K562 (cell line): ENCODE results near the gene TCEANC. TPM values are rescaled to one million over a fixed set of nuclear protein-coding genes. Genes with fewer than 3 reads are reported as not detected.
A peak's percentile ranks its signal among the peaks of the same experiment; 100 is the strongest.

Experiments
- DACH1 ChIP-seq: fragments of 450-650 bp; IDR thresholded peaks from 2 replicates; pipeline ENCODE4 v1.6.1; 2018; ENCODE audit not compliant: partially characterized antibody
- ESRRA ChIP-seq: fragments of 450-650 bp; IDR thresholded peaks from 2 replicates; pipeline ENCODE4 v1.6.1; 2014; ENCODE audit warnings: low read depth, mild to moderate bottlenecking, moderate library complexity, borderline replicate concordance
- LARP7 ChIP-seq: fragments of 450-650 bp; IDR thresholded peaks from 2 replicates; pipeline ENCODE4 v1.6.1; 2016
- LEF1 ChIP-seq: fragments of 450-650 bp; IDR thresholded peaks from 2 replicates; pipeline ENCODE4 v1.6.1; 2016; ENCODE audit warnings: mild to moderate bottlenecking
- RBM34 ChIP-seq: fragments of 200-400 bp; formaldehyde crosslinking; IDR thresholded peaks from 2 replicates; pipeline ENCODE4 v1.6.1; 2018; ENCODE audit warnings: low read length, borderline replicate concordance; ENCODE audit not compliant: insufficient read depth
- SMARCC2 ChIP-seq: fragments of 450-650 bp; IDR thresholded peaks from 2 replicates; pipeline ENCODE4 v1.6.1; 2017; ENCODE audit warnings: antibody characterized with exemption, moderate library complexity, mild to moderate bottlenecking, low read depth
- YBX1 ChIP-seq: fragments of 450-650 bp; IDR thresholded peaks from 2 replicates; pipeline ENCODE4 v1.7.1; 2016; ENCODE audit warnings: mild to moderate bottlenecking
- ZKSCAN8 ChIP-seq: fragments of 200-800 bp; sonication (Bioruptor generic); IDR thresholded peaks from 2 replicates; pipeline ENCODE4 v1.6.1; 2016; ENCODE audit warnings: missing genetic modification characterization, missing compliant biosample characterization
- polyA plus RNA-seq, 8 experiments: library from polyadenylated mRNA; depleted of rRNA in 4 of 8; stranded (reverse) in 5 of 8; unstranded in 3 of 8; fragments of >200 nt; fragmentation: Nextera tagmentation in 2 of 8; fragmentation: Illumina TruSeq in 1 of 8; extraction: Ambion mirVana in 2 of 8; extraction: Trizol in 1 of 8; gene quantifications; 2 replicates each; pipeline versions ENCODE4 v1.2.1 to v1.2.3, GENCODE V29; 2011 to 2014; ENCODE audit warnings: inconsistent platforms in 1 of 8, missing spikeins in 1 of 8
- total RNA-seq, 7 experiments: library from RNA; depleted of rRNA in 6 of 7; stranded (reverse); fragments of >200 nt in 6 of 7; fragmentation: Illumina TruSeq in 2 of 7; extraction: Trizol in 2 of 7; gene quantifications; 2 replicates each; pipeline versions ENCODE4 v1.2.1 to v1.2.3, GENCODE V29; 2011 to 2021; ENCODE audit warnings: low replicate concordance in 1 of 7
- TF ChIP-seq, protein P1 (sequence below): sonication (generic); formaldehyde crosslinking; IDR thresholded peaks from 2 replicates; pipeline ENCODE4 v1.8.0; 2023; ENCODE audit warnings: mild to moderate bottlenecking, missing genetic modification reagents
- TF ChIP-seq, protein P2 (sequence below), 2 experiments: fragments of 450-650 bp in 1 of 2; sonication (generic) in 1 of 2; formaldehyde crosslinking in 1 of 2; IDR thresholded peaks; 2 replicates each; pipeline versions ENCODE4 v1.7.1 to v1.9.0; 2016 to 2022; ENCODE audit warnings: inconsistent platforms in 1 of 2, mild to moderate bottlenecking in 1 of 2, missing genetic modification reagents in 1 of 2
- TF ChIP-seq, protein P3 (sequence below): fragments of 250-450 bp; sonication (Bioruptor Pico); IDR thresholded peaks from 2 replicates; pipeline ENCODE4 v1.8.0; 2021; ENCODE audit warnings: mild to moderate bottlenecking, moderate library complexity

The TCEANC gene
- total and polyA plus RNA-seq, 9 of the 15 experiments (the other 6 are each of a cell fraction or from before 2014, with no cell fraction given) = 1.2 to 2.8 (median 2.0) TPM

DNA sequence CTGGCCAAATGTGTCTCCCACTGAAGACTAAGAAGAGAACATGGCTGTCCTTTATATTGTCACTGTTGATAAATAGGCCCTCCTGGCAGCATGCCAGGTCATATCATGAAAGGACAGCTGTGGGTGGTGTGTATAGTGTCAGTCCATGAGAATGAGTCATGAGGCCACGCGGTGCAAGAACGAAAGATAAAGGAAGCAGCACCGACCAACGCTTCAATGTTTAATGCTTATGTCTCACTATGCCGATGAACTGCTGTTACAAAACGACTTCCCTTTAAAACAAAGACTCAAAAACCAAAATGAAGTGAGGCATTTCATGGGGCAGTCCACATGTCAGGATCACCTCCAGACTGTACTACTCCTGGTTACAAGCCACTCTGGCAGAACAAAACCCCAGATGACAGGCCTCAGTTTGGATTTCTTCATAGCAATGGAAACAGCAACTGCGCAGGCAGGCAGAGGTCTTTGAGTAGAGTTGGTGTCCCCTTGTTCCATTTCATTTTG, 5.2 kb upstream of the TCEANC start (continued):
- TF ChIP-seq, protein P1, sequence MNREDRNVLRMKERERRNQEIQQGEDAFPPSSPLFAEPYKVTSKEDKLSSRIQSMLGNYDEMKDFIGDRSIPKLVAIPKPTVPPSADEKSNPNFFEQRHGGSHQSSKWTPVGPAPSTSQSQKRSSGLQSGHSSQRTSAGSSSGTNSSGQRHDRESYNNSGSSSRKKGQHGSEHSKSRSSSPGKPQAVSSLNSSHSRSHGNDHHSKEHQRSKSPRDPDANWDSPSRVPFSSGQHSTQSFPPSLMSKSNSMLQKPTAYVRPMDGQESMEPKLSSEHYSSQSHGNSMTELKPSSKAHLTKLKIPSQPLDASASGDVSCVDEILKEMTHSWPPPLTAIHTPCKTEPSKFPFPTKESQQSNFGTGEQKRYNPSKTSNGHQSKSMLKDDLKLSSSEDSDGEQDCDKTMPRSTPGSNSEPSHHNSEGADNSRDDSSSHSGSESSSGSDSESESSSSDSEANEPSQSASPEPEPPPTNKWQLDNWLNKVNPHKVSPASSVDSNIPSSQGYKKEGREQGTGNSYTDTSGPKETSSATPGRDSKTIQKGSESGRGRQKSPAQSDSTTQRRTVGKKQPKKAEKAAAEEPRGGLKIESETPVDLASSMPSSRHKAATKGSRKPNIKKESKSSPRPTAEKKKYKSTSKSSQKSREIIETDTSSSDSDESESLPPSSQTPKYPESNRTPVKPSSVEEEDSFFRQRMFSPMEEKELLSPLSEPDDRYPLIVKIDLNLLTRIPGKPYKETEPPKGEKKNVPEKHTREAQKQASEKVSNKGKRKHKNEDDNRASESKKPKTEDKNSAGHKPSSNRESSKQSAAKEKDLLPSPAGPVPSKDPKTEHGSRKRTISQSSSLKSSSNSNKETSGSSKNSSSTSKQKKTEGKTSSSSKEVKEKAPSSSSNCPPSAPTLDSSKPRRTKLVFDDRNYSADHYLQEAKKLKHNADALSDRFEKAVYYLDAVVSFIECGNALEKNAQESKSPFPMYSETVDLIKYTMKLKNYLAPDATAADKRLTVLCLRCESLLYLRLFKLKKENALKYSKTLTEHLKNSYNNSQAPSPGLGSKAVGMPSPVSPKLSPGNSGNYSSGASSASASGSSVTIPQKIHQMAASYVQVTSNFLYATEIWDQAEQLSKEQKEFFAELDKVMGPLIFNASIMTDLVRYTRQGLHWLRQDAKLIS (CRISPR knock-in tag) = peak; percentile 35; the same call in 1 of the 2 replicates
- TF ChIP-seq YBX1 (no peak), LEF1 (peak; percentile 96), RBM34 (no peak), DACH1 (peak; percentile 59), ZKSCAN8 (CRISPR knock-in tag) (peak; percentile 68; the same call in 1 of the 2 replicates), SMARCC2 (peak; percentile 98), ESRRA (peak; percentile 29; the same call in 1 of the 2 replicates), LARP7 (no peak)
- TF ChIP-seq, protein P2, sequence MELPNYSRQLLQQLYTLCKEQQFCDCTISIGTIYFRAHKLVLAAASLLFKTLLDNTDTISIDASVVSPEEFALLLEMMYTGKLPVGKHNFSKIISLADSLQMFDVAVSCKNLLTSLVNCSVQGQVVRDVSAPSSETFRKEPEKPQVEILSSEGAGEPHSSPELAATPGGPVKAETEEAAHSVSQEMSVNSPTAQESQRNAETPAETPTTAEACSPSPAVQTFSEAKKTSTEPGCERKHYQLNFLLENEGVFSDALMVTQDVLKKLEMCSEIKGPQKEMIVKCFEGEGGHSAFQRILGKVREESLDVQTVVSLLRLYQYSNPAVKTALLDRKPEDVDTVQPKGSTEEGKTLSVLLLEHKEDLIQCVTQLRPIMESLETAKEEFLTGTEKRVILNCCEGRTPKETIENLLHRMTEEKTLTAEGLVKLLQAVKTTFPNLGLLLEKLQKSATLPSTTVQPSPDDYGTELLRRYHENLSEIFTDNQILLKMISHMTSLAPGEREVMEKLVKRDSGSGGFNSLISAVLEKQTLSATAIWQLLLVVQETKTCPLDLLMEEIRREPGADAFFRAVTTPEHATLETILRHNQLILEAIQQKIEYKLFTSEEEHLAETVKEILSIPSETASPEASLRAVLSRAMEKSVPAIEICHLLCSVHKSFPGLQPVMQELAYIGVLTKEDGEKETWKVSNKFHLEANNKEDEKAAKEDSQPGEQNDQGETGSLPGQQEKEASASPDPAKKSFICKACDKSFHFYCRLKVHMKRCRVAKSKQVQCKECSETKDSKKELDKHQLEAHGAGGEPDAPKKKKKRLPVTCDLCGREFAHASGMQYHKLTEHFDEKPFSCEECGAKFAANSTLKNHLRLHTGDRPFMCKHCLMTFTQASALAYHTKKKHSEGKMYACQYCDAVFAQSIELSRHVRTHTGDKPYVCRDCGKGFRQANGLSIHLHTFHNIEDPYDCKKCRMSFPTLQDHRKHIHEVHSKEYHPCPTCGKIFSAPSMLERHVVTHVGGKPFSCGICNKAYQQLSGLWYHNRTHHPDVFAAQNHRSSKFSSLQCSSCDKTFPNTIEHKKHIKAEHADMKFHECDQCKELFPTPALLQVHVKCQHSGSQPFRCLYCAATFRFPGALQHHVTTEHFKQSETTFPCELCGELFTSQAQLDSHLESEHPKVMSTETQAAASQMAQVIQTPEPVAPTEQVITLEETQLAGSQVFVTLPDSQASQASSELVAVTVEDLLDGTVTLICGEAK (IDR thresholded peaks at IDR 0.05) = no peak
- TF ChIP-seq, protein P2 (CRISPR knock-in tag; IDR thresholded peaks at IDR 0.05) = no peak
- TF ChIP-seq, protein P3, sequence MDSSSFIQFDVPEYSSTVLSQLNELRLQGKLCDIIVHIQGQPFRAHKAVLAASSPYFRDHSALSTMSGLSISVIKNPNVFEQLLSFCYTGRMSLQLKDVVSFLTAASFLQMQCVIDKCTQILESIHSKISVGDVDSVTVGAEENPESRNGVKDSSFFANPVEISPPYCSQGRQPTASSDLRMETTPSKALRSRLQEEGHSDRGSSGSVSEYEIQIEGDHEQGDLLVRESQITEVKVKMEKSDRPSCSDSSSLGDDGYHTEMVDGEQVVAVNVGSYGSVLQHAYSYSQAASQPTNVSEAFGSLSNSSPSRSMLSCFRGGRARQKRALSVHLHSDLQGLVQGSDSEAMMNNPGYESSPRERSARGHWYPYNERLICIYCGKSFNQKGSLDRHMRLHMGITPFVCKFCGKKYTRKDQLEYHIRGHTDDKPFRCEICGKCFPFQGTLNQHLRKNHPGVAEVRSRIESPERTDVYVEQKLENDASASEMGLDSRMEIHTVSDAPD (CRISPR knock-in tag) = no peak
